Liver (tissue), 9 donors: ENCODE results near the gene PLEKHN1. TPM values are rescaled to one million over a fixed set of nuclear protein-coding genes. Genes with fewer than 3 reads are reported as not detected.

Experiments
- DNase-seq: peaks from one replicate; pipeline ENCODE4 v3.0.0-alpha.2; 2017; ENCODE audit warnings: low spot score
- H3K27ac ChIP-seq, 2 donors: one replicate each; pipeline ENCODE4 v1.7.0; 2013; ENCODE audit warnings: inconsistent platforms in 2 of 2, low read length in 2 of 2, control low read depth in 1 of 2, low read depth in 1 of 2, mild to moderate bottlenecking in 1 of 2
- H3K27me3 ChIP-seq, 4 donors: one replicate each; pipeline versions ENCODE4 v1.6.1 to v1.7.0; 2013; ENCODE audit warnings: low read length in 3 of 4, inconsistent platforms in 1 of 4, mild to moderate bottlenecking in 1 of 4, moderate library complexity in 1 of 4; ENCODE audit not compliant: control insufficient read depth in 4 of 4, insufficient read depth in 4 of 4
- H3K36me3 ChIP-seq, 4 donors: one replicate each; pipeline versions ENCODE4 v1.6.1 to v1.7.0; 2013; ENCODE audit warnings: low read length in 3 of 4, mild to moderate bottlenecking in 3 of 4, low read depth in 1 of 4, moderate library complexity in 1 of 4; ENCODE audit not compliant: control insufficient read depth in 4 of 4, insufficient read depth in 3 of 4
- H3K4me1 ChIP-seq, 4 donors: one replicate each; pipeline versions ENCODE4 v1.6.1 to v1.7.0; 2013; ENCODE audit warnings: low read length in 3 of 4, mild to moderate bottlenecking in 3 of 4, moderate library complexity in 1 of 4; ENCODE audit not compliant: control insufficient read depth in 4 of 4, insufficient read depth in 4 of 4
- H3K4me3 ChIP-seq, 3 donors: one replicate each; pipeline versions ENCODE4 v1.6.1 to v1.7.0; 2013; ENCODE audit warnings: low read length in 3 of 3, control low read depth in 1 of 3, low read depth in 1 of 3, mild to moderate bottlenecking in 1 of 3
- H3K9ac ChIP-seq, 2 donors: one replicate each; pipeline ENCODE4 v1.7.0; 2013; ENCODE audit warnings: low read length in 2 of 2, mild to moderate bottlenecking in 2 of 2, moderate library complexity in 2 of 2, control low read depth in 1 of 2, low read depth in 1 of 2
- H3K9me3 ChIP-seq, 4 donors: one replicate each; pipeline versions ENCODE4 v1.6.1 to v1.7.0; 2013; ENCODE audit warnings: low read length in 3 of 4; ENCODE audit not compliant: control insufficient read depth in 4 of 4
- EGR1 ChIP-seq, 2 donors: IDR thresholded peaks; 2 replicates each; pipeline ENCODE4 v1.6.1; 2016 to 2018; ENCODE audit warnings: antibody characterized with exemption in 2 of 2, low read depth in 2 of 2
- FOXA1 ChIP-seq: IDR thresholded peaks from 2 replicates; pipeline ENCODE4 v1.6.1; 2016; ENCODE audit warnings: antibody characterized with exemption
- FOXA2 ChIP-seq: IDR thresholded peaks from 2 replicates; pipeline ENCODE4 v1.6.1; 2016; ENCODE audit warnings: antibody characterized with exemption
- GABPA ChIP-seq, 2 donors: IDR thresholded peaks in 1 of 2; conservative IDR thresholded peaks in 1 of 2; 2 replicates each; pipeline ENCODE4 v1.6.1; 2016; ENCODE audit warnings: antibody characterized with exemption in 2 of 2, mild to moderate bottlenecking in 1 of 2, moderate library complexity in 1 of 2
- HNF4A ChIP-seq, 2 donors: conservative IDR thresholded peaks; 2 replicates each; pipeline ENCODE4 v1.6.1; 2016; ENCODE audit warnings: antibody characterized with exemption in 2 of 2, mild to moderate bottlenecking in 2 of 2
- HNF4G ChIP-seq: IDR thresholded peaks from 2 replicates; pipeline ENCODE4 v1.6.1; 2016; ENCODE audit warnings: antibody characterized with exemption
- JUND ChIP-seq, 2 donors: IDR thresholded peaks; 2 replicates each; pipeline ENCODE4 v1.6.1; 2016; ENCODE audit warnings: antibody characterized with exemption in 2 of 2
- NR2F2 ChIP-seq: IDR thresholded peaks from 2 replicates; pipeline ENCODE4 v1.6.1; 2016; ENCODE audit warnings: antibody characterized with exemption
- RAD21 ChIP-seq, 2 donors: IDR thresholded peaks; 2 replicates each; pipeline ENCODE4 v1.6.1; 2016; ENCODE audit warnings: antibody characterized with exemption in 2 of 2, mild to moderate bottlenecking in 2 of 2
- RXRA ChIP-seq, 2 donors: IDR thresholded peaks; 2 replicates each; pipeline ENCODE4 v1.6.1; 2017 to 2018; ENCODE audit warnings: antibody characterized with exemption in 2 of 2, mild to moderate bottlenecking in 1 of 2
- SP1 ChIP-seq: IDR thresholded peaks from 2 replicates; pipeline ENCODE4 v1.6.1; 2018; ENCODE audit warnings: antibody characterized with exemption, mild to moderate bottlenecking
- YY1 ChIP-seq: IDR thresholded peaks from 2 replicates; pipeline ENCODE4 v1.6.1; 2016; ENCODE audit warnings: antibody characterized with exemption, mild to moderate bottlenecking
- WGBS: extraction: QIAGEN DNeasy Blood & Tissue Kit; methylation state at CpG from one replicate; pipeline ENCODE4 v1.1.7; 2013; 5-methylcytosine and 5-hydroxymethylcytosine counted together
- polyA plus RNA-seq, 2 donors: library from polyadenylated mRNA; stranded (reverse) in 1 of 2; unstranded in 1 of 2; fragments of 200-250 nt in 1 of 2; fragments of >200 nt in 1 of 2; fragmentation: Nextera tagmentation in 1 of 2; extraction: Ambion mirVana in 1 of 2; gene quantifications; one replicate each; pipeline versions ENCODE4 v1.2.1 to v1.2.3, GENCODE V29; 2013 to 2015
- total RNA-seq, 2 donors: library from RNA; depleted of rRNA; stranded (reverse); fragments of >200 nt; gene quantifications; one replicate each; pipeline ENCODE4 v1.2.3, GENCODE V29; 2014
- TF ChIP-seq, protein P1 (sequence below): fragments of 150-350 bp; IDR thresholded peaks from 2 replicates; pipeline ENCODE4 v1.5.1; 2017; ENCODE audit warnings: improper control_type of control experiment, low read depth, low read length; ENCODE audit not compliant: missing input control
- TF ChIP-seq, protein P2 (sequence below): IDR thresholded peaks from 2 replicates; pipeline ENCODE4 v1.6.1; 2016; ENCODE audit warnings: antibody characterized with exemption, mild to moderate bottlenecking
- TF ChIP-seq, protein P3 (sequence below): IDR thresholded peaks from 2 replicates; pipeline ENCODE4 v1.6.1; 2016; ENCODE audit warnings: antibody characterized with exemption
- TF ChIP-seq, protein P4 (sequence below): IDR thresholded peaks from 2 replicates; pipeline ENCODE4 v1.6.1; 2016; ENCODE audit warnings: antibody characterized with exemption
- TF ChIP-seq, protein P5 (sequence below): IDR thresholded peaks from 2 replicates; pipeline ENCODE4 v1.6.1; 2016; ENCODE audit warnings: antibody characterized with exemption
- donor health status: healthy.
- donor health status: healthy.
- donor health status: healthy.
- donor health status: healthy.
- donor health status: healthy.

The PLEKHN1 gene
- total and polyA plus RNA-seq, 4 donors, result 0.17 to 0.18 TPM; not detected in 2

DNA sequence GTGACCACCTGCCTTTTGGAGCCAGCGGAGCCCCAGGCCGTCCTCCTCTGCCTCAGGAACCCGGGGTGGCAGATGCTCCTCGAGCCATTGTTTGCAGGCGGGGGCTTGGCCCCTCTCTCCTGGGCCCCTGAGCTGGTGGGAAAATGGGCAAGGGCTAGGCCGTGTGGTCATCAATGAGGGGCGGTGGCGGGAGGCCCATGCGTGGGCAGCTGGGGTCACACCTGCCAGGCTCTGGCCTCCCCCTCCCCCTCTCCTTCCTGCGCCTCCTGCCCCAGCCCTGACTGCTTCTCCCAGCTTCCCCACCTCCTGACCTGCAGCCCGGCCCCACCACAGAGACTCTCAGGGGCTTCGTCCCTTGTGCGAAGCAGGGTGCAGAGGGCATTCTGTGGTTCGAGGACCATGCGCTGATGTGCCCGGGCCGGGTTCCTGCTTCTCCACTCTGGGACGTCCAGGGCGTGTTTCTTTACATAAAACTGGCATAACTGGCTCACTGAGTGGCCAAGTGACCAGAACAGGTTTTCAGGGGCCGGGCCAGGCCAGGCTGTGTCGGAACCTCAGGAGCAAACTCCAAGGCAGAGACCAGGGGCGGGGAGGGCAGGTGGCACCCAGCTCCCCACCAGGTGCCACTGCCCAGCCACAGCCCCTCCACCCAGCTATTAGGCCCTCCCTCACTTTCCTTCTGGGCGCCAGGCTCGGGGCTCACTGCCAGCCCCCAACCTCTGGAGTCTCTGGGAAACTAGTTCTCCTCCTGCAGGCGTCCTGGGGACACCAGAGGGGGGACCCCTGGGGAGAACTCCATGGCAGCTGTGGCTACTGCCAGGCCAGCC, 33.3 kb upstream of the PLEKHN1 start:
- Histone ChIP-seq H3K27me3 (peaks cover 0 to 4% (median 0%) of the 10 kb centered on the region in 4 donors), H3K36me3 (no peaks in the 10 kb centered on the region), H3K9me3 (no peaks in the 10 kb centered on the region), H3K4me3 (no peak overlapping the region), H3K27ac (no peak overlapping the region), H3K9ac (no peak overlapping the region), H3K4me1 (peaks cover 0 to 23% (median 8%) of the 10 kb centered on the region in 4 donors)
- no peak for TF ChIP-seq GABPA (IDR thresholded peaks at IDR 0.05 in 1 of 2, conservative IDR thresholded peaks at IDR 0.05 in 1 of 2)
- TF ChIP-seq FOXA1, result no peak
- TF ChIP-seq, protein P1, sequence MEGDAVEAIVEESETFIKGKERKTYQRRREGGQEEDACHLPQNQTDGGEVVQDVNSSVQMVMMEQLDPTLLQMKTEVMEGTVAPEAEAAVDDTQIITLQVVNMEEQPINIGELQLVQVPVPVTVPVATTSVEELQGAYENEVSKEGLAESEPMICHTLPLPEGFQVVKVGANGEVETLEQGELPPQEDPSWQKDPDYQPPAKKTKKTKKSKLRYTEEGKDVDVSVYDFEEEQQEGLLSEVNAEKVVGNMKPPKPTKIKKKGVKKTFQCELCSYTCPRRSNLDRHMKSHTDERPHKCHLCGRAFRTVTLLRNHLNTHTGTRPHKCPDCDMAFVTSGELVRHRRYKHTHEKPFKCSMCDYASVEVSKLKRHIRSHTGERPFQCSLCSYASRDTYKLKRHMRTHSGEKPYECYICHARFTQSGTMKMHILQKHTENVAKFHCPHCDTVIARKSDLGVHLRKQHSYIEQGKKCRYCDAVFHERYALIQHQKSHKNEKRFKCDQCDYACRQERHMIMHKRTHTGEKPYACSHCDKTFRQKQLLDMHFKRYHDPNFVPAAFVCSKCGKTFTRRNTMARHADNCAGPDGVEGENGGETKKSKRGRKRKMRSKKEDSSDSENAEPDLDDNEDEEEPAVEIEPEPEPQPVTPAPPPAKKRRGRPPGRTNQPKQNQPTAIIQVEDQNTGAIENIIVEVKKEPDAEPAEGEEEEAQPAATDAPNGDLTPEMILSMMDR, result no peak
- TF ChIP-seq, protein P2, sequence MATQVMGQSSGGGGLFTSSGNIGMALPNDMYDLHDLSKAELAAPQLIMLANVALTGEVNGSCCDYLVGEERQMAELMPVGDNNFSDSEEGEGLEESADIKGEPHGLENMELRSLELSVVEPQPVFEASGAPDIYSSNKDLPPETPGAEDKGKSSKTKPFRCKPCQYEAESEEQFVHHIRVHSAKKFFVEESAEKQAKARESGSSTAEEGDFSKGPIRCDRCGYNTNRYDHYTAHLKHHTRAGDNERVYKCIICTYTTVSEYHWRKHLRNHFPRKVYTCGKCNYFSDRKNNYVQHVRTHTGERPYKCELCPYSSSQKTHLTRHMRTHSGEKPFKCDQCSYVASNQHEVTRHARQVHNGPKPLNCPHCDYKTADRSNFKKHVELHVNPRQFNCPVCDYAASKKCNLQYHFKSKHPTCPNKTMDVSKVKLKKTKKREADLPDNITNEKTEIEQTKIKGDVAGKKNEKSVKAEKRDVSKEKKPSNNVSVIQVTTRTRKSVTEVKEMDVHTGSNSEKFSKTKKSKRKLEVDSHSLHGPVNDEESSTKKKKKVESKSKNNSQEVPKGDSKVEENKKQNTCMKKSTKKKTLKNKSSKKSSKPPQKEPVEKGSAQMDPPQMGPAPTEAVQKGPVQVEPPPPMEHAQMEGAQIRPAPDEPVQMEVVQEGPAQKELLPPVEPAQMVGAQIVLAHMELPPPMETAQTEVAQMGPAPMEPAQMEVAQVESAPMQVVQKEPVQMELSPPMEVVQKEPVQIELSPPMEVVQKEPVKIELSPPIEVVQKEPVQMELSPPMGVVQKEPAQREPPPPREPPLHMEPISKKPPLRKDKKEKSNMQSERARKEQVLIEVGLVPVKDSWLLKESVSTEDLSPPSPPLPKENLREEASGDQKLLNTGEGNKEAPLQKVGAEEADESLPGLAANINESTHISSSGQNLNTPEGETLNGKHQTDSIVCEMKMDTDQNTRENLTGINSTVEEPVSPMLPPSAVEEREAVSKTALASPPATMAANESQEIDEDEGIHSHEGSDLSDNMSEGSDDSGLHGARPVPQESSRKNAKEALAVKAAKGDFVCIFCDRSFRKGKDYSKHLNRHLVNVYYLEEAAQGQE, result no peak
- no peak for TF ChIP-seq SP1
- no peak for TF ChIP-seq JUND (IDR thresholded peaks at IDR 0.05)
- TF ChIP-seq, protein P3, sequence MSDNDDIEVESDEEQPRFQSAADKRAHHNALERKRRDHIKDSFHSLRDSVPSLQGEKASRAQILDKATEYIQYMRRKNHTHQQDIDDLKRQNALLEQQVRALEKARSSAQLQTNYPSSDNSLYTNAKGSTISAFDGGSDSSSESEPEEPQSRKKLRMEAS, result no peak
- no peak for TF ChIP-seq NR2F2
- no peak for TF ChIP-seq HNF4G
- TF ChIP-seq, protein P4, sequence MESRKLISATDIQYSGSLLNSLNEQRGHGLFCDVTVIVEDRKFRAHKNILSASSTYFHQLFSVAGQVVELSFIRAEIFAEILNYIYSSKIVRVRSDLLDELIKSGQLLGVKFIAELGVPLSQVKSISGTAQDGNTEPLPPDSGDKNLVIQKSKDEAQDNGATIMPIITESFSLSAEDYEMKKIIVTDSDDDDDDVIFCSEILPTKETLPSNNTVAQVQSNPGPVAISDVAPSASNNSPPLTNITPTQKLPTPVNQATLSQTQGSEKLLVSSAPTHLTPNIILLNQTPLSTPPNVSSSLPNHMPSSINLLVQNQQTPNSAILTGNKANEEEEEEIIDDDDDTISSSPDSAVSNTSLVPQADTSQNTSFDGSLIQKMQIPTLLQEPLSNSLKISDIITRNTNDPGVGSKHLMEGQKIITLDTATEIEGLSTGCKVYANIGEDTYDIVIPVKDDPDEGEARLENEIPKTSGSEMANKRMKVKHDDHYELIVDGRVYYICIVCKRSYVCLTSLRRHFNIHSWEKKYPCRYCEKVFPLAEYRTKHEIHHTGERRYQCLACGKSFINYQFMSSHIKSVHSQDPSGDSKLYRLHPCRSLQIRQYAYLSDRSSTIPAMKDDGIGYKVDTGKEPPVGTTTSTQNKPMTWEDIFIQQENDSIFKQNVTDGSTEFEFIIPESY, result no peak
- no peak for TF ChIP-seq RXRA (IDR thresholded peaks at IDR 0.05)
- TF ChIP-seq EGR1 (IDR thresholded peaks at IDR 0.05; ENCODE audit: low read depth in 2 of 2), result no peak
- 76% methylated on average over 25 of the region's 25 CpGs for WGBS
- DNase-seq, result no peak

DNA sequence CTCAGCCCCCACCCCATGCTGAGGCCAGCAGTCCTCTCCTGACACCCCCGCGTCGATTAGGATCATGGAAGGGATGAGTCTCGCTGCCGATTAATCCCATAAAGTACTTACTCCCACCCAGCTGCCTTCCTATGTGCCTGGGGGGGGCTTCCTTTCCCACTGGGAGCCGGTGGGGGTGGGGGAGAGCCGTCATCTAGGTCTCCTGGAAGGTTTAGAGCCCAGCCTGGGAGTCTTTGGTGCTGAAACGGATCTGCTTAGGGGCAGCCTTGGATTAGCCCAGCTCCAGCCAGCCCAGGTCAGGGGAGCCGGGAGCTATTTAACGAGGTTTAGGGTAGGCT, 32.7 kb upstream of the PLEKHN1 start:
- Histone ChIP-seq H3K36me3 (no peaks in the 10 kb centered on the region), H3K27ac (no peak overlapping the region), H3K27me3 (peaks cover 0 to 4% (median 0%) of the 10 kb centered on the region in 4 donors), H3K4me3 (no peak overlapping the region), H3K9ac (no peak overlapping the region), H3K4me1 (peaks cover 0 to 23% (median 8%) of the 10 kb centered on the region in 4 donors), H3K9me3 (no peaks in the 10 kb centered on the region)
- 37% methylated on average over 10 of the region's 10 CpGs for WGBS
- DNase-seq, result no peak
- no peak for TF ChIP-seq EGR1 (IDR thresholded peaks at IDR 0.05; ENCODE audit: low read depth in 2 of 2)
- TF ChIP-seq NR2F2, result no peak
- TF ChIP-seq JUND (IDR thresholded peaks at IDR 0.05), result no peak
- no peak for TF ChIP-seq HNF4A (conservative IDR thresholded peaks at IDR 0.05)
- TF ChIP-seq, protein P5, sequence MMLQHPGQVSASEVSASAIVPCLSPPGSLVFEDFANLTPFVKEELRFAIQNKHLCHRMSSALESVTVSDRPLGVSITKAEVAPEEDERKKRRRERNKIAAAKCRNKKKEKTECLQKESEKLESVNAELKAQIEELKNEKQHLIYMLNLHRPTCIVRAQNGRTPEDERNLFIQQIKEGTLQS, result no peak
- TF ChIP-seq RAD21 (IDR thresholded peaks at IDR 0.05), result no peak
- TF ChIP-seq, protein P4, result no peak
- no peak for TF ChIP-seq HNF4G
- TF ChIP-seq FOXA1, result no peak
- TF ChIP-seq, protein P2, result no peak
- TF ChIP-seq YY1, result no peak
- TF ChIP-seq SP1, result no peak
- TF ChIP-seq FOXA2, result no peak
- no peak for TF ChIP-seq RXRA (IDR thresholded peaks at IDR 0.05)
